GM12878 (cell line): ENCODE data around the gene PLVAP. TPM values are rescaled to one million over a fixed set of nuclear protein-coding genes. Genes with fewer than 3 reads are reported as not detected.

Source experiments
- CBX3 ChIP-seq: fragments of 200-600 bp; sonication (generic); IDR thresholded peaks from 2 replicates; pipeline ENCODE4 v1.6.1; 2016; ENCODE audit warnings: low read depth, borderline replicate concordance
- CBX5 ChIP-seq: sonication (generic); IDR thresholded peaks from 2 replicates; pipeline ENCODE4 v1.6.1; 2016; ENCODE audit warnings: low read depth, moderate library complexity, mild to moderate bottlenecking, inconsistent platforms
- CHD2 ChIP-seq: IDR thresholded peaks from 2 replicates; pipeline ENCODE4 v1.6.1; 2011; ENCODE audit warnings: low read depth, low read length, improper control_type of control experiment, borderline replicate concordance
- EP300 ChIP-seq, 2 experiments: fragments of 150-350 bp in 1 of 2; IDR thresholded peaks; 2 replicates each; pipeline ENCODE4 v1.6.1; 2011 to 2012; ENCODE audit warnings: low read depth in 2 of 2, low read length in 2 of 2, borderline replicate concordance in 1 of 2, improper control_type of control experiment in 1 of 2, inconsistent platforms in 1 of 2; ENCODE audit not compliant: control insufficient read depth in 1 of 2
- HDAC2 ChIP-seq: fragments of 200-600 bp; sonication (generic); IDR thresholded peaks from 2 replicates; pipeline ENCODE4 v1.6.1; 2017
- HDGF ChIP-seq: fragments of 450-650 bp; IDR thresholded peaks from 2 replicates; pipeline ENCODE4 v1.6.1; 2016; ENCODE audit warnings: antibody characterized with exemption
- KDM1A ChIP-seq: fragments of 200-600 bp; sonication (generic); IDR thresholded peaks from 2 replicates; pipeline ENCODE4 v1.6.1; 2016; ENCODE audit warnings: borderline replicate concordance
- MEF2A ChIP-seq: IDR thresholded peaks from 2 replicates; pipeline ENCODE4 v1.6.1; 2011; ENCODE audit warnings: low read depth, mild to moderate bottlenecking, low read length, moderate library complexity; ENCODE audit not compliant: insufficient read depth
- MTA2 ChIP-seq: fragments of 450-650 bp; IDR thresholded peaks from 2 replicates; pipeline ENCODE4 v1.6.1; 2016; ENCODE audit warnings: low read depth, mild to moderate bottlenecking, moderate library complexity
- MXI1 ChIP-seq: fragments of 150-350 bp; IDR thresholded peaks from 2 replicates; pipeline ENCODE4 v1.6.1; 2011; ENCODE audit warnings: low read depth, mild to moderate bottlenecking, inconsistent platforms, low read length, improper control_type of control experiment
- POLR2AphosphoS5 ChIP-seq: IDR thresholded peaks from 2 replicates; pipeline ENCODE4 v1.6.1; 2011; ENCODE audit warnings: mild to moderate bottlenecking, low read length, inconsistent platforms
- RFX5 ChIP-seq: IDR thresholded peaks from 2 replicates; pipeline ENCODE4 v1.6.1; 2011; ENCODE audit warnings: low read depth, low read length, improper control_type of control experiment
- RUNX3 ChIP-seq: IDR thresholded peaks from 2 replicates; pipeline ENCODE4 v1.6.1; 2012; ENCODE audit warnings: low read length, inconsistent platforms
- SMARCA5 ChIP-seq: fragments of 450-650 bp; IDR thresholded peaks from 2 replicates; pipeline ENCODE4 v1.6.1; 2017; ENCODE audit warnings: mild to moderate bottlenecking
- STAT1 ChIP-seq: fragments of 450-650 bp; conservative IDR thresholded peaks from 2 replicates; pipeline ENCODE4 v1.6.1; 2014; ENCODE audit warnings: antibody characterized with exemption, mild to moderate bottlenecking
- TCF3 ChIP-seq: IDR thresholded peaks from 2 replicates; pipeline ENCODE4 v1.6.1; 2012; ENCODE audit warnings: low read depth, mild to moderate bottlenecking, low read length, borderline replicate concordance; ENCODE audit not compliant: insufficient read depth
- polyA plus RNA-seq, 11 experiments: library from polyadenylated mRNA; depleted of rRNA in 4 of 11; unstranded in 6 of 11; stranded (reverse) in 5 of 11; fragments of >200 nt; fragmentation: Nextera tagmentation in 4 of 11; fragmentation: Illumina TruSeq in 1 of 11; extraction: Ambion mirVana in 4 of 11; extraction: Trizol in 1 of 11; gene quantifications; 1 replicate in 1 of 11; 2 replicates in 10 of 11; pipeline versions ENCODE4 v1.2.1 to v1.2.3, GENCODE V29; 2011 to 2016; ENCODE audit warnings: inconsistent platforms in 2 of 11, missing spikeins in 2 of 11, low read depth in 1 of 11
- total RNA-seq, 4 experiments: library from RNA; depleted of rRNA in 3 of 4; stranded (reverse); fragments of >200 nt in 3 of 4; fragmentation: Illumina TruSeq in 1 of 4; extraction: Trizol in 1 of 4; gene quantifications; 2 replicates each; pipeline versions ENCODE4 v1.2.1 to v1.2.3, GENCODE V29; 2013 to 2021
- TF ChIP-seq, protein P1 (sequence below): fragments of 450-650 bp; IDR thresholded peaks from 2 replicates; pipeline ENCODE4 v1.6.1; 2016; ENCODE audit warnings: mild to moderate bottlenecking
- TF ChIP-seq, protein P2 (sequence below): fragments of 450-650 bp; IDR thresholded peaks from 2 replicates; pipeline ENCODE4 v1.6.1; 2017; ENCODE audit warnings: mild to moderate bottlenecking
- TF ChIP-seq, protein P3 (sequence below): IDR thresholded peaks from 2 replicates; pipeline ENCODE4 v1.6.1; 2012; ENCODE audit warnings: low read depth, low read length, improper control_type of control experiment
- TF ChIP-seq, protein P4 (sequence below): IDR thresholded peaks from 2 replicates; pipeline ENCODE4 v1.6.1; 2011; ENCODE audit warnings: borderline replicate concordance, low read depth, mild to moderate bottlenecking, moderate library complexity, low read length; ENCODE audit not compliant: insufficient read depth, poor library complexity, severe bottlenecking
- TF ChIP-seq, protein P5 (sequence below): fragments of 450-650 bp; IDR thresholded peaks from 2 replicates; pipeline ENCODE4 v1.6.1; 2017; ENCODE audit warnings: antibody characterized with exemption, mild to moderate bottlenecking, moderate library complexity

The PLVAP gene
- total and polyA plus RNA-seq, 10 of the 15 experiments (the other 5 are each of a cell fraction or from before 2014, with no cell fraction given), result 0.03 to 0.54 (median 0.06) TPM; not detected in 4

DNA sequence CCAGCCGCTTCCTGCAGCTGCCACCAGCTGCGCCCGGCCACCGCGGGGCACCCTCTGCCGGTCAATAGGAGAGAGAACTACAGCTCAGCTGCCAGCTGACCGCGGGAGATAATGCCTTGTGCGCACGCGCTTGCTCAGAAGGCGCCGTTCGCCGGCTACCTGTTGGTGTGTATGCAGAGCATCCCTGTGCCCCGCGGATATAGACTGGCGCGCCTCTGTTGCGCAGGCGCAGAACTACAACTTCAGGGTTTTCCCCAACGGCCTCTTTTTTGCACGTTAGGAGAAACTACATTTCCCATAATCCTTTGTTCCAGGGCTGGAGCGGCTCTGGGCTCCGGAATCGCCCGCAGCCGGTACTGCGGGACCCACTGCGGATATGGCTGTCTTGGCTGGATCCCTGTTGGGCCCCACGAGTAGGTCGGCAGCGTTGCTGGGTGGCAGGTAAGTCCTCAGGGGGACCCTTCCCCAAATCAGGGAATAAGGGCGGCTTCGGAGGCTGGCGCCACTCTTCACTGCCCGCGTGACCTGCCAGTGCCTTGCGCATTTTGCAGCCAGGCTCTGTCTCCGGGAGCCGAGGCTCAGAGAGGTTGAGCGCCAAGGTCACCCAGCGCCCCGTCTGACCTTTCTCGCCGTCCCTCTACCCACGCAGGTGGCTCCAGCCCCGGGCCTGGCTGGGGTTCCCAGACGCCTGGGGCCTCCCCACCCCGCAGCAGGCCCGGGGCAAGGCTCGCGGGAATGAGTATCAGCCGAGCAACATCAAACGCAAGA, 71.4 kb downstream of the PLVAP start, which contains the start of gene MRPL34 (continued):
- TF ChIP-seq SMARCA5 (peak; percentile 90), HDAC2 (no peak), MEF2A (no peak), RUNX3 (0 out of 2 replicates have a peak, but pooled peaks have one; percentile 56), TCF3 (peak; percentile 100), RFX5 (no peak), CBX5 (no peak), EP300 (IDR thresholded peaks at IDR 0.05; ENCODE audit: borderline replicate concordance in 1 of 2, control insufficient read depth in 1 of 2, low read depth in 2 of 2, low read length in 2 of 2) (no peak; a peak in 1 of 4 replicates), HDGF (peak; percentile 27; the same call in 1 of the 2 replicates), POLR2AphosphoS5 (peak; percentile 56), MXI1 (peak; percentile 52), STAT1 (0 out of 2 replicates have a peak, but pooled peaks have one; percentile 43), KDM1A (no peak), CHD2 (no peak), MTA2 (peak; percentile 34; the same call in 1 of the 2 replicates), CBX3 (no peak)
- TF ChIP-seq, protein P1, sequence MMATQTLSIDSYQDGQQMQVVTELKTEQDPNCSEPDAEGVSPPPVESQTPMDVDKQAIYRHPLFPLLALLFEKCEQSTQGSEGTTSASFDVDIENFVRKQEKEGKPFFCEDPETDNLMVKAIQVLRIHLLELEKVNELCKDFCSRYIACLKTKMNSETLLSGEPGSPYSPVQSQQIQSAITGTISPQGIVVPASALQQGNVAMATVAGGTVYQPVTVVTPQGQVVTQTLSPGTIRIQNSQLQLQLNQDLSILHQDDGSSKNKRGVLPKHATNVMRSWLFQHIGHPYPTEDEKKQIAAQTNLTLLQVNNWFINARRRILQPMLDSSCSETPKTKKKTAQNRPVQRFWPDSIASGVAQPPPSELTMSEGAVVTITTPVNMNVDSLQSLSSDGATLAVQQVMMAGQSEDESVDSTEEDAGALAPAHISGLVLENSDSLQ, result peak; percentile 84
- TF ChIP-seq, protein P2, sequence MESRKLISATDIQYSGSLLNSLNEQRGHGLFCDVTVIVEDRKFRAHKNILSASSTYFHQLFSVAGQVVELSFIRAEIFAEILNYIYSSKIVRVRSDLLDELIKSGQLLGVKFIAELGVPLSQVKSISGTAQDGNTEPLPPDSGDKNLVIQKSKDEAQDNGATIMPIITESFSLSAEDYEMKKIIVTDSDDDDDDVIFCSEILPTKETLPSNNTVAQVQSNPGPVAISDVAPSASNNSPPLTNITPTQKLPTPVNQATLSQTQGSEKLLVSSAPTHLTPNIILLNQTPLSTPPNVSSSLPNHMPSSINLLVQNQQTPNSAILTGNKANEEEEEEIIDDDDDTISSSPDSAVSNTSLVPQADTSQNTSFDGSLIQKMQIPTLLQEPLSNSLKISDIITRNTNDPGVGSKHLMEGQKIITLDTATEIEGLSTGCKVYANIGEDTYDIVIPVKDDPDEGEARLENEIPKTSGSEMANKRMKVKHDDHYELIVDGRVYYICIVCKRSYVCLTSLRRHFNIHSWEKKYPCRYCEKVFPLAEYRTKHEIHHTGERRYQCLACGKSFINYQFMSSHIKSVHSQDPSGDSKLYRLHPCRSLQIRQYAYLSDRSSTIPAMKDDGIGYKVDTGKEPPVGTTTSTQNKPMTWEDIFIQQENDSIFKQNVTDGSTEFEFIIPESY, result no peak
- TF ChIP-seq, protein P3, sequence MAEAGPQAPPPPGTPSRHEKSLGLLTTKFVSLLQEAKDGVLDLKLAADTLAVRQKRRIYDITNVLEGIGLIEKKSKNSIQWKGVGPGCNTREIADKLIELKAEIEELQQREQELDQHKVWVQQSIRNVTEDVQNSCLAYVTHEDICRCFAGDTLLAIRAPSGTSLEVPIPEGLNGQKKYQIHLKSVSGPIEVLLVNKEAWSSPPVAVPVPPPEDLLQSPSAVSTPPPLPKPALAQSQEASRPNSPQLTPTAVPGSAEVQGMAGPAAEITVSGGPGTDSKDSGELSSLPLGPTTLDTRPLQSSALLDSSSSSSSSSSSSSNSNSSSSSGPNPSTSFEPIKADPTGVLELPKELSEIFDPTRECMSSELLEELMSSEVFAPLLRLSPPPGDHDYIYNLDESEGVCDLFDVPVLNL, result no peak; the same call in 1 of the 2 replicates
- TF ChIP-seq, protein P4, sequence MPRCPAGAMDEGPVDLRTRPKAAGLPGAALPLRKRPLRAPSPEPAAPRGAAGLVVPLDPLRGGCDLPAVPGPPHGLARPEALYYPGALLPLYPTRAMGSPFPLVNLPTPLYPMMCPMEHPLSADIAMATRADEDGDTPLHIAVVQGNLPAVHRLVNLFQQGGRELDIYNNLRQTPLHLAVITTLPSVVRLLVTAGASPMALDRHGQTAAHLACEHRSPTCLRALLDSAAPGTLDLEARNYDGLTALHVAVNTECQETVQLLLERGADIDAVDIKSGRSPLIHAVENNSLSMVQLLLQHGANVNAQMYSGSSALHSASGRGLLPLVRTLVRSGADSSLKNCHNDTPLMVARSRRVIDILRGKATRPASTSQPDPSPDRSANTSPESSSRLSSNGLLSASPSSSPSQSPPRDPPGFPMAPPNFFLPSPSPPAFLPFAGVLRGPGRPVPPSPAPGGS, result no peak
- TF ChIP-seq, protein P5, sequence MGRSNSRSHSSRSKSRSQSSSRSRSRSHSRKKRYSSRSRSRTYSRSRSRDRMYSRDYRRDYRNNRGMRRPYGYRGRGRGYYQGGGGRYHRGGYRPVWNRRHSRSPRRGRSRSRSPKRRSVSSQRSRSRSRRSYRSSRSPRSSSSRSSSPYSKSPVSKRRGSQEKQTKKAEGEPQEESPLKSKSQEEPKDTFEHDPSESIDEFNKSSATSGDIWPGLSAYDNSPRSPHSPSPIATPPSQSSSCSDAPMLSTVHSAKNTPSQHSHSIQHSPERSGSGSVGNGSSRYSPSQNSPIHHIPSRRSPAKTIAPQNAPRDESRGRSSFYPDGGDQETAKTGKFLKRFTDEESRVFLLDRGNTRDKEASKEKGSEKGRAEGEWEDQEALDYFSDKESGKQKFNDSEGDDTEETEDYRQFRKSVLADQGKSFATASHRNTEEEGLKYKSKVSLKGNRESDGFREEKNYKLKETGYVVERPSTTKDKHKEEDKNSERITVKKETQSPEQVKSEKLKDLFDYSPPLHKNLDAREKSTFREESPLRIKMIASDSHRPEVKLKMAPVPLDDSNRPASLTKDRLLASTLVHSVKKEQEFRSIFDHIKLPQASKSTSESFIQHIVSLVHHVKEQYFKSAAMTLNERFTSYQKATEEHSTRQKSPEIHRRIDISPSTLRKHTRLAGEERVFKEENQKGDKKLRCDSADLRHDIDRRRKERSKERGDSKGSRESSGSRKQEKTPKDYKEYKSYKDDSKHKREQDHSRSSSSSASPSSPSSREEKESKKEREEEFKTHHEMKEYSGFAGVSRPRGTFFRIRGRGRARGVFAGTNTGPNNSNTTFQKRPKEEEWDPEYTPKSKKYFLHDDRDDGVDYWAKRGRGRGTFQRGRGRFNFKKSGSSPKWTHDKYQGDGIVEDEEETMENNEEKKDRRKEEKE, result no peak
